AG20443 (cell line): Measurements from ENCODE around the gene PIGR.
"Not testable (repeated sequence)": the region's sequence is repeated elsewhere in the genome, so short reads cannot be mapped to it uniquely, and the experiment has no call there.

Experiments used
- DNase-seq: peaks from one replicate; pipeline ENCODE4 v3.0.0; 2012; ENCODE audit warnings: low spot score, mixed read lengths

Gene PIGR

GRCh38 chr1:206933333-206933945 lies 12.8 kb downstream of the PIGR start:
- DNase-seq = peak; percentile 50

GRCh38 chr1:206932177-206932576 lies 14.1 kb downstream of the PIGR start:
- no peak for DNase-seq

- DNase-seq = peak; percentile 25
These were observed 14.6 kb downstream of the PIGR start for GRCh38 chr1:206931709-206932108.

GRCh38 chr1:206930210-206930798 lies 16.0 kb downstream of the PIGR start:
- no peak for DNase-seq

- DNase-seq = no peak
These were observed 16.7 kb downstream of the PIGR start for GRCh38 chr1:206929524-206929923.

DNA sequence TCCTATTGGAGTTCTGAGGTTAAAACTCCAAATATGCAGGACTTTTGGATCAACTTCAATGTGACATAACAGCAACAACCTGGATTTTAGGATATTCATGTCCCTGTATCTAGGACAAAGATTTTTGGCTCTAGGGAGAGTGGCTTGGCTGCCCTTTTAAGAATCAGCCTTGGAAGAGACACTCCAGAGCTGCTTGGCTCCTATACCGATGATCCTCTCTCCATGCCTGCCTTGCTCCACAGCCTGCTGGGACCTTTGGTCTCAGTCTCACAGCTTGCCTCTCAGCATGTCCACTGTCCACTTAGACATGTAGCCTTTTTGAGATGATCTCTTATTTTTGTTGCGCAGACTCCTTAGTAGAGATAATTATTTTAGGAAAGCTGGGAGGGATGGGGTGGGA lies 20.0 kb downstream of the PIGR start:
- no peak for DNase-seq

- no peak for DNase-seq
These were observed 21.0 kb downstream of the PIGR start for GRCh38 chr1:206925106-206925736.

DNA sequence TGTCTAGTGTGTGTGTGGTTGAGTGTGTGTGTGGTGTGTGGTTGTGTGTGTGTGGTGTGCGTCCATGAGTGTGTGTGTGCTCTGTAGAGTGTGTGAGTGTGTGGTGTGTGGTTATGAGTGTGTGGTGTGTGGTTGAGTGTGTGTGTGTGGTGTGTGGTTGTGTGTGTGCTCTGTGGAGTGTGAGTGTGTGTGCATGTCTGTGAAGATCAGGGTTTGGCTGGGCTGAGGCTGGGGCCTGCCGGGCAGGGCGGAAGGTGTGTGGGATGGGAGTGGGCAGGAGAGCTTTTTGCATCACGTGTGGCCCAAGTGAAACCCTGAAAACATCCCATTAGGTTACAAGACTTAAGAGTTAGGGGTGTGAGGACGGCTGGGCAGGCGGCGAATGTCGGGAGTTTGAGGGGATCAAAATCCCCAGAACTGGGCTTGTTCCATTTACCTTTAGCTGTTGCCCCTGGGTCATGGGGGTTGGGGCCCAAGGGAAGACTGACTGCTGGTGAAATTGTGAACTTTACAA lies 21.6 kb downstream of the PIGR start:
- no peak for DNase-seq

DNA sequence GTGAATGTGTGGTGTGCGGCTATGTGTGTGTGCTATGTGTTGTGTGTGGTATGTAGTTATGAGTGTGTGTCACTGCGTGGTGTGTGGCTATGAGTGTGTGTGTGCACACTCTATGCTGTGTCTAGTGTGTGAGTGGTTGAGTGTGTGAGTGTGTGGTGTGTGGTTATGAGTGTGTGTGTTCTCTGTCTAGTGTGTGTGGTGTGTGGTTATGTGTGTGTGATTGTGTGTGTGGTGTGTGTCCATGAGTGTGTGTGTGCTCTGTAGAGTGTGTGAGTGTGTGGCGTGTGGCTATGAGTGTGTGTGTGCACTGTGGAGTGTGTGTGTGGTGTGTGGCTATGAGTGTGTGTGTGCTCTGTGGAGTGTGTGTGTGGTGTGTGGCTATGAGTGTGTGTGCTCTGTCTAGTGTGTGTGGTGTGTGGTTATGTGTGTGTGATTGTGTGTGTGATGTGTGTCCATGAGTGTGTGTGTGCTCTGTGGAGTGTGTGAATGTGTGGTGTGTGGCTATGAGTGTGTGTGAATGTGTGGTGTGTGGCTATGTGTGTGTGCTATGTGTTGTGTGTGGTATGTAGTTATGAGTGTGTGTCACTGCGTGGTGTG lies 22.2 kb downstream of the PIGR start:
- not testable (repeated sequence) for DNase-seq

DNA sequence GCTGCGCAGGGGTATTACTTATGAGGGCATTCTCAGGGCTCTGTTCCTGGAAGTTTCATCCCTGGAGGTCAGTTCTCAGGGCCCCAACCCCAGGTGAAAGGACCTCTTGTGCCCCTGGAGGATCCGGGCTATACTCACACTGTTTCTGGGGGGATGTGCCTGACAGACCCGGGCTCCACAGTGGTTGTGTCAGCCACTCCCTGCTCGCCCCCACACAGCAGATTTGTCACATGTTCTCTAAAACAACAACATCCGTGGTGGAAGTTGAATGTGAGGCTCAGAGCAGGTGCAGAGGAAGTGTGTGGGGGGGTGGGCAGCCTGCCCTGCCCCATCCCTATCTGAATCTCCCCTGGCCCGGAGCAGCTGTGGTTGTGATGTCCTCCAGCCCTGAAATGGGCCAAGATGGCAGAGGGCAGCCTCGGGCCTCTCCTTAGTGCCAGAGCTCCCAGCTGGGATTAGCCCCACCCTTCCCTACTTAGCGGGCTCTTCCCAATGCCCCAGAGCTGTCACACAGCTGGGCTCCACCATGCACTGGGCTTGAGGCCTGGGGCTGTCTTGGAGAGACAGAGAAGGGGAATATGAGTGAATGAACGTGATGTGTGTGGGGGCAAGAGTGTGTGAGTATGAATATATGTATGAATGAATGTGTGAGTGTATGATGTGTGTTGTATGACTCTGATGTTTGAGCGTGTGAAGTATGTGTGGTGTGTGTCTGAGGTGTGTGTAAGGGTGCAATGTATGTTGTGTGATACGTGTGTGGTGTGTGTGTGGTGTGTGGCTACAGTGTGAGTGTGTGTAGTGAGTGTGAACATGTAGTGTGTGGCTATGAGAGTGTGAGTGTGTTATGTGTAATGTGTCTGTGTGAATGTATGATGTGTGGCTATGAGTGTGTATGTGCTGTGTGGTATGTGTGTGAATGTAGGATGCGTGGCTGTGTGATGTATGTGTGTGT lies 23.0 kb downstream of the PIGR start:
- DNase-seq = no peak

DNA sequence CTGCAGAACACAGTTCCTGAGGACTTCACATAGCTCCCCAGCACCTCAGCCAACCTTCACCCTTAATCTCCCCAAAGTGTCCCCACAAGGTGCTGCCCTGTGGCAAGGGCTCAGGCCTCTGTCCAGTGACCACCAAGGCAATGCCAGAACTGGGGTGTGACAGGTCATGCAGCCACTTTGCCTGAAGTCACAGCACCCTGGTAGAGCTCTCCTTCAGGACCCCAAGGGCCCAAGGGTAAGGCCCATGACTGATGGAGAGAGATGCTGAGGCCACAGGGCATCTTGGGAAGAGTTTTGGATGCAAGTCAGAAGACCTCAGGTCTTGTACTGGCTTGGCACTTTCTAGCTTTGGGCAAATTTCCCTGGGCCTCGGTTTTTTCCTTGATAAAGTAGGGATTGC lies 23.7 kb downstream of the PIGR start:
- DNase-seq = no peak

DNA sequence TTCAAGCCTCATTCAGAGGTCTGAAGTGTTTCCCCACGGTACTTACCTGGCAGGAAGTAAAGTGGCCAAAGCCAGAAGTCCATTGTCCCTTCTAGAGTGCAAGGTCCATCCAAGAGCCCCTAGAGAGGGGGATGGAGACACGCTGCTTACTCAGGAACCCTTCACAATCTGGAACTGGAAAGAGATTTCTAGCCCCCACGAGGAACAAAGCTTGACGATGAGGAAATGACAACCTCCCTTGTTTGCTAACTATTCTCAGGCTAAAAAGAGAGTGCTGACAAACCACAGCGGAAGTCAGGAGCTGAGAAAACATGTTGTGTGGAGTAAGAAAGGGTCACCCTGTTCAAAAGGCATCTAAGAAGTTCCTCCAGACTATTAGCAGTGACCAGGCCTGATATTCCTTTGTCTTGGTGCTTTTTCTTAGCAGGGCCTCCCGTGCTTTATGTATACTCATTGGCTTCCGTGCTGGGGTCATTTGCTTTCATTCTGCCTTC lies 24.4 kb downstream of the PIGR start, which contains the start of gene FCMR:
TSS of gene FCMR (minus strand) at position 170 of the 494 bp plus-strand sequence. CDS start at position 83, 87 bp downstream.
- no peak for DNase-seq

DNA sequence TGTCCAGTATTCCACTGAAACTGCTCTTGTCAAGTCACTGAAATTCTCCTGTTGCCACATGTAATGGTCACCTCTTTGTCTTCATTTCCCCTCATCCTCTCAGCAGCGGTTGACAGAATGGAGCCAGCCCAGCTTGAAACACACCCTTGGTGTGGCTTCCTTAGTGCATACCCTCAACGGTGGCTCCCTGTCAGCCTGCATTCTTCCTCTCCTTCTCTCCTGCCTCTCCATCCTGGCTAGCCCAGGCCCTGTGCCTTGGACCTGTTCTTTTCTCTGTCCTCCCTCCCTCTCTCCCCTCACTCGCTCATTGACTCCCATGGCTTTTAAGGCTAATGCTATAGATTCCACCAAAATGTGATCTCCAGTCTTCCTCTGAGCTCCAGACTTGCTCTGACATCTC lies 28.2 kb downstream of the PIGR start:
- DNase-seq = no peak

- no peak for DNase-seq
These were observed 30.1 kb downstream of the PIGR start for GRCh38 chr1:206916000-206916709.

DNA sequence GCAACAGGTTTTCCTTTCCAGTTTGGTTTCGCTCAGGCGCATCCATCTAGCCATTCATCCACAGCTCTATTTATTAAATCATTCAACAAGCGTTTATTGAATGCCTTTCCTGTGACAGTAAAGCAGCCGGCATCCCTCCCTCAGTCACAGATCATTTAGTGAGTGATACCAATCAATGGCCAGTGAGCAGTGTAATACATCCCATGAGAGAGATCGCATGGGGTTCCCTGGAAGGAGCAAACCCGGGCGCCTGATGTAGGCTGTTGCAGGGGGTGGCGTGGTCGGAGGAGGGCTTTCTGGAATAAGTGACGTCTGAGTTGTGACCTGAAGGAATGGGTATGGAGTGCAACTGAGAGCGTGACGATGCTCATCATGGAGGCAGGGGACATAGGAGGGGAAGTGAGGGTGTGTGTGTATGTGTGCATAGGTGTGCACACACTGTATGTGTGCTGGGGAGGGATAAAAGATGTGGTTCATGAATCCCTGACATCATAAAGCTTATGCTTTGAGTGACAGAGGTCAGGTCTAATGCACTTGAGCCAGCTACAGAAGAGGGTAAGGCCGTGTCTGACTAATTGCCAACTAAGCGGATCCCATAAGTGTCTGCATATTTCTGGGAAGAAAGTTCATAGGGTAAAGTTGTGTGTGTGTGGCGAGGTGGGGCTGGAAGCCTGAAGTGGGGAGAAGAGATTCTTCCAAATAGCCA lies 31.1 kb downstream of the PIGR start:
- DNase-seq = no peak

GRCh38 chr1:206913766-206914537 lies 32.3 kb downstream of the PIGR start:
- DNase-seq = no peak

GRCh38 chr1:206912445-206913095 lies 33.7 kb downstream of the PIGR start:
- peak; percentile 86 for DNase-seq

DNA sequence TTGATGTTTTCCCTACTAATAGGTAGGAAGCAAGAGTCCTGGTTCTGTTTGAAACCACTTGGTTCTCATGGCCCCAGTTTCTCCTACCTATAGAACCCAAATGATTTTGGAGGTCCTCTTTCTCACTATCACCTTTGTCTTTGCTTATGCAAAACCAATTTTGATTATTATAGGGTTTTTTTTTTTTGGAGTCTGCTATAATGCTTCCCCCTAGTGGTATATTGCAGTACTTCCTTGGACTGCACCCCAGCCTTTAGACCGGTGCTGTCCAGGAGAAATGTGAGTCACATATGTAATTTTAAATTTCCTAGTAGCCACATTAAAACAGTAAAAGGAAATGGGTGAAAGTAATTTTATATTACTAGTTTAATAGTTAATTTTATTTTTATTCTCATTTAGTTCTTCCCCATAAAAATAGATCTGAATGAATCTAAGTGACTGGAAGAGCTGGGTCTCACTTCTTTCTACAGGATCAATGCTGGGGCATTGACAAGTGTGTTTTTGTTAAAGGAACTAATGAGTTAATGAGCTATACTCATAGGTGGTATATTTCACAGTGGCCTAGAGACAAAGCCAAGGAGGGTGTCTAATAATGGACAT lies 35.1 kb downstream of the PIGR start:
- peak; percentile 79 for DNase-seq
